HG02610 (cell line): Measurements from ENCODE around the gene ACOT13.
"Not testable (repeated sequence)": the region's sequence is repeated elsewhere in the genome, so short reads cannot be mapped to it uniquely, and the experiment has no call there.

ENCODE experiments used
- ATAC-seq: cut with Tn5 transposase; IDR thresholded peaks from one replicate; pipeline ENCODE4 v1.9.1; 2021; ENCODE audit warnings: mild to moderate bottlenecking, moderate library complexity; ENCODE audit not compliant: unreplicated experiment

The ACOT13 gene

GRCh38 chr6:24661759-24662158 lies 5.1 kb upstream of the ACOT13 start:
- not testable (repeated sequence) for ATAC-seq

GRCh38 chr6:24662236-24662635 lies 4.6 kb upstream of the ACOT13 start:
- no peak for ATAC-seq

GRCh38 chr6:24663189-24663588 lies 3.7 kb upstream of the ACOT13 start:
- ATAC-seq = no peak

- ATAC-seq = no peak
Measured at GRCh38 chr6:24664046-24664987, 2.6 kb upstream of the ACOT13 start.

GRCh38 chr6:24666097-24666640 lies 708 bp upstream of the ACOT13 start:
- ATAC-seq = peak; percentile 30

GRCh38 chr6:24667378-24667803 lies 514 bp downstream of the ACOT13 start:
- no peak for ATAC-seq

- not testable (repeated sequence) for ATAC-seq
Measured at GRCh38 chr6:24668066-24668996, 1.5 kb downstream of the ACOT13 start.

- ATAC-seq = no peak
Measured at GRCh38 chr6:24668997-24669361, 2.1 kb downstream of the ACOT13 start.

- ATAC-seq = not testable (repeated sequence)
Measured at GRCh38 chr6:24670492-24670891, 3.6 kb downstream of the ACOT13 start.

GRCh38 chr6:24671077-24671476 lies 4.2 kb downstream of the ACOT13 start:
- ATAC-seq = not testable (repeated sequence)

GRCh38 chr6:24672620-24673182 lies 5.8 kb downstream of the ACOT13 start:
- ATAC-seq = no peak

GRCh38 chr6:24673625-24674024 lies 6.7 kb downstream of the ACOT13 start:
- ATAC-seq = no peak

- ATAC-seq = not testable (repeated sequence)
Measured at GRCh38 chr6:24678792-24679352, 12.0 kb downstream of the ACOT13 start.

- ATAC-seq = no peak
Measured at GRCh38 chr6:24680582-24680981, 13.7 kb downstream of the ACOT13 start.

- ATAC-seq = no peak
Measured at GRCh38 chr6:24683297-24684296, 16.7 kb downstream of the ACOT13 start.

GRCh38 chr6:24686408-24686807 lies 19.5 kb downstream of the ACOT13 start:
- no peak for ATAC-seq

- no peak for ATAC-seq
Measured at GRCh38 chr6:24686946-24687345, 20.1 kb downstream of the ACOT13 start.

GRCh38 chr6:24689964-24690363 lies 23.1 kb downstream of the ACOT13 start:
- no peak for ATAC-seq

- ATAC-seq = no peak
Measured at GRCh38 chr6:24690593-24690992, 23.7 kb downstream of the ACOT13 start.
